Psoas muscle (tissue), 8 donors: Measurements from ENCODE around the gene AURKB. TPM values are rescaled to one million over a fixed set of nuclear protein-coding genes. Genes with fewer than 3 reads are reported as not detected.
A peak's percentile ranks its signal among the peaks of the same experiment; 100 is the strongest.

ENCODE experiments used
- ATAC-seq, 4 donors: fragments of 200-7000 bp; cut with Tn5 transposase; one replicate each; pipeline ENCODE4 v1.9.1; 2020; ENCODE audit warnings: moderate library complexity in 3 of 4, mild to moderate bottlenecking in 2 of 4
- DNase-seq, 2 donors: peaks; one replicate each; pipeline ENCODE4 v3.0.0-alpha.2; 2020
- H3K27ac ChIP-seq: fragments of 200-600 bp; one replicate; pipeline ENCODE4 v1.8.0; 2022
- H3K27me3 ChIP-seq, 3 donors: fragments of 200-600 bp in 1 of 3; one replicate each; pipeline versions ENCODE4 v1.6.1 to v1.8.0; 2013 to 2022; ENCODE audit warnings: low read length in 2 of 3, mild to moderate bottlenecking in 2 of 3, moderate library complexity in 1 of 3; ENCODE audit not compliant: insufficient read depth in 3 of 3
- H3K36me3 ChIP-seq, 2 donors: fragments of 200-600 bp in 1 of 2; one replicate each; pipeline versions ENCODE4 v1.6.1 to v1.8.0; 2013 to 2022; ENCODE audit warnings: low read depth in 1 of 2, mild to moderate bottlenecking in 1 of 2, moderate library complexity in 1 of 2; ENCODE audit not compliant: insufficient read depth in 1 of 2
- H3K4me1 ChIP-seq: fragments of 200-600 bp; one replicate; pipeline ENCODE4 v1.8.0; 2022
- H3K4me3 ChIP-seq: fragments of 200-600 bp; one replicate; pipeline ENCODE4 v1.8.0; 2022; ENCODE audit warnings: mild to moderate bottlenecking
- H3K9me3 ChIP-seq: fragments of 200-600 bp; one replicate; pipeline ENCODE4 v1.8.0; 2022
- WGBS, 3 donors: extraction: QIAGEN DNeasy Blood & Tissue Kit; methylation state at CpG; one replicate each; pipeline versions ENCODE4 v1.1.6 to v1.1.7; 2013; 5-methylcytosine and 5-hydroxymethylcytosine counted together
- intact Hi-C, 2 donors: fragments of 100-400 bp; cut with DNase I; formaldehyde crosslinking; loops; one replicate each; pipeline versions ENCODE4 v1.11.0 to v1.14.2; 2022
- polyA plus RNA-seq, 3 donors: library from polyadenylated mRNA; stranded (reverse); fragments of 200-250 nt; gene quantifications; one replicate each; pipeline ENCODE4 v1.2.3, GENCODE V29; 2013
- total RNA-seq, 4 donors: library from RNA; stranded (reverse); fragmentation: NEBNext Ultra II Directional in 2 of 4; extraction: Animal tissue kit (Norgen Biotek cat#: 25700) in 2 of 4; gene quantifications; one replicate each; pipeline versions ENCODE4 v1.2.1 to v1.2.4, GENCODE V29; 2021 to 2023
- TF ChIP-seq, protein P1 (sequence below): fragments of 200-600 bp; IDR thresholded peaks from one replicate; pipeline ENCODE4 v1.8.0; 2022; ENCODE audit warnings: antibody characterized with exemption
- donor health status: healthy with polysubstance abuse.
- donor health status: DM: no; HTN: no; CAD: no; lungs with moderate emphysema.
- donor health status: Bipolar disorder and iron deficiency.
- donor health status: healthy.
- donor health status: DM: yes; HTN: yes; CAD: no.
- donor health status: DM: no; HTN: no; CAD: no.
- donor health status: DM: no; HTN: no; CAD: no.
- donor health status: DM: yes; HTN: yes; CAD: no.

Gene AURKB
- total and polyA plus RNA-seq, 7 donors, result 0.39 to 1.1 TPM; not detected in 5

DNA sequence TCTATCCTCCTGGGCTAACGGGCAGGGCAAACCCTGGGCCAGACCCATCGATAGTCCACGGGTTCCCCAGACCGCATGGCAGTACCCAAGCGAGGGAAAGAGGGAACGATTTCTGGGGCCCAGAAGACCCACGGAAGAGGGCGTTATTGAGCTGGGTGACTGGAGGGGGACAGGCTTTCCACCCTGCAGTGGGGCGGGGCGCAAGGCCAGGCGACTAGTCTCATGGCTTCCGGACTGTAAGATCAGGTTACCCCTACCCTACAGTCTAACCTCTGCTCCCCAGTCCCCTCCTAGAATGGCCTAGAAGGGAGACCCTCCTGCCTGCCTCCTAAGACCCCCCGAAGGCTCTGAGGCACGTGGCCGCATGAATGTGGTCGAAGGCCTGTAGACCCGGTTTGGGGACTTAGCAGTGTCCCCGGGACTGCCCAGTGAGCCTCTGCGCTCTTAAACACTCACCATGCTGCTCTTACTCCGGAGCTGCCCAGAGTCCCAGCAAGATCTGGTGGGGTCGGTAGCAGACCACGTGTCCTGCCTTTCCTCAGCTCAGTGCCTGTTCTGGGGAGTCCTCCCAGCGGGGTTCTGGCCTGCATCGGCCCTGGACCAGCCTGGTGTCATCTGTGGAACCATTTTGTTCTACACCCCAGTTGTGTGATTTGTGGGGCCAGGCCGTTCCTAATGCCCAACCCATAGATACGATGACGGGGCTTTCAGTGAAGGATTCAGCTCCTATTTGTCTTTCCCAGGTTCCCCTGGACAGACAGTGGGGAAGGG lies 13.2 kb upstream of the AURKB start:
- ATAC-seq, result peak; percentile 26 to 38 (median 29)

DNA sequence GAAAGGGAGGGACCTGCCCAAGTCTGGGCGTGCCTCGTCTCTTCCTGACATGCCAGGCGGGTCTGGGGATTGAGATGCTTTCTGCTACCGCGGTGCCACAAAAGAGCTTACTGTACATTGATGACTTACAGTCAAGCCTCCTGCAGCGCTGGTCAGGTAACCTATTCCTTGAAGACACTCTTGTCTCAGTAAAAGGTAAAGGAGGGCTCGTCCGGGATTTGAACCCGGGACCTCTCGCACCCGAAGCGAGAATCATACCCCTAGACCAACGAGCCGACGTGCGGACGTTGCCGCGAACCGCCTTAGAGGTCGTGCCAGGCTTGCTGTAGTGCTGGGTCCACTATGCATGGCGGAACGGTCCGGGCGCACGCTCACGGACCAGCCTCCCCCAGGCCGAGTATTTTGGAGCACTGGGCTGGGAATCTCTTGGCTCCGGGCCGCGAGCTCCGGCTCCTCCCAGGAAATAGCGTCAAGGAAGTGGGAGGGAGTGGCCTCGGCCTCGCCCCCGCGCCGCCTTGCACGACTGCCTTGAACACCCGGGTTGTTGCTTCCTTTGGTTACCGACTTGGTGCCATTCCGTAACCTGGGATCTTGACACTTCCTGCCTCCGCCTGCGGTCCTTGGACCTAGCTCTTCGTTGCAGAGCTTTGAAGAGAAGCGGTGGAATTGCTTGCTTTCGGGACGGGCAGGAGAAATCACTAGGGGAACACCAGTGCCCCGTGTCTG lies 12.4 kb upstream of the AURKB start:
- H3K27me3 ChIP-seq, result no peaks in the 10 kb centered on the region
- DNase-seq, result peak; percentile 95 to 97
- H3K9me3 ChIP-seq, result no peaks in the 10 kb centered on the region
- TF ChIP-seq, protein P1, sequence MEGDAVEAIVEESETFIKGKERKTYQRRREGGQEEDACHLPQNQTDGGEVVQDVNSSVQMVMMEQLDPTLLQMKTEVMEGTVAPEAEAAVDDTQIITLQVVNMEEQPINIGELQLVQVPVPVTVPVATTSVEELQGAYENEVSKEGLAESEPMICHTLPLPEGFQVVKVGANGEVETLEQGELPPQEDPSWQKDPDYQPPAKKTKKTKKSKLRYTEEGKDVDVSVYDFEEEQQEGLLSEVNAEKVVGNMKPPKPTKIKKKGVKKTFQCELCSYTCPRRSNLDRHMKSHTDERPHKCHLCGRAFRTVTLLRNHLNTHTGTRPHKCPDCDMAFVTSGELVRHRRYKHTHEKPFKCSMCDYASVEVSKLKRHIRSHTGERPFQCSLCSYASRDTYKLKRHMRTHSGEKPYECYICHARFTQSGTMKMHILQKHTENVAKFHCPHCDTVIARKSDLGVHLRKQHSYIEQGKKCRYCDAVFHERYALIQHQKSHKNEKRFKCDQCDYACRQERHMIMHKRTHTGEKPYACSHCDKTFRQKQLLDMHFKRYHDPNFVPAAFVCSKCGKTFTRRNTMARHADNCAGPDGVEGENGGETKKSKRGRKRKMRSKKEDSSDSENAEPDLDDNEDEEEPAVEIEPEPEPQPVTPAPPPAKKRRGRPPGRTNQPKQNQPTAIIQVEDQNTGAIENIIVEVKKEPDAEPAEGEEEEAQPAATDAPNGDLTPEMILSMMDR, result no peak
- ATAC-seq, result peak; percentile 63 to 74 (median 69)
- 0 to 1% (median 0%) methylated on average over 44 to 49 of the region's 49 CpGs for WGBS, 3 donors
- peak overlapping the region; percentile 93 for H3K27ac ChIP-seq
- intact Hi-C loops, result loop anchor here in 1 of 2 donors (1.0 to 5.0 kb wide), 4 partner anchors 35 to 740 kb away; partner anchors contain the start of genes POLR2A, SLC25A35 and SLC35G6
- H3K36me3 ChIP-seq, result peaks cover 0 to 6% of the 10 kb centered on the region in 2 donors
- peak overlapping the region; percentile 88 for H3K4me3 ChIP-seq
- peaks cover 15% of the 10 kb centered on the region for H3K4me1 ChIP-seq

More for the DNA sequence above, 13.2 kb upstream of the AURKB start:
- TF ChIP-seq, protein P1, result peak; percentile 9
- Histone ChIP-seq H3K27me3 (no peaks in the 10 kb centered on the region), H3K4me1 (peaks cover 15% of the 10 kb centered on the region), H3K36me3 (peaks cover 0 to 13% of the 10 kb centered on the region in 2 donors), H3K9me3 (no peaks in the 10 kb centered on the region), H3K27ac (peak overlapping the region; percentile 93), H3K4me3 (peak overlapping the region; percentile 88)
- DNase-seq, result peak; percentile 76 to 85
- 5 to 8% (median 5%) methylated on average over 24 to 27 of the region's 27 CpGs for WGBS, 3 donors
- intact Hi-C loops, result loop anchor here in 1 of 2 donors (2.0 to 5.0 kb wide), 2 partner anchors 71 to 741 kb away; partner anchors contain the start of genes POLR2A, SLC25A35 and SLC35G6

DNA sequence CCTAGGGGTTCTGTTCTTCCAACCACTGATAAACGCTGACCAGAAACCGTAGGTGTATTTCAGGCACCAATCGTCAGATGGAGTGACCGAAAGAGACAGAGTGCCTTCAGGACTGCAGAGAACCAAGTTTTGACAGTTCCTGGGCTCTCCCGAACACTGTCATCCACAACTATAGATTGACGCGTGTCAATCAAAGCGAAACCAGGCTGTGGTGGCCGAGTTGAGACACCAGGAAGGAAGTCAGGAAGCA lies 11.9 kb upstream of the AURKB start:
- H3K27me3 ChIP-seq, result no peaks in the 10 kb centered on the region
- H3K27ac ChIP-seq, result peak overlapping the region; percentile 93
- DNase-seq (no peak), ATAC-seq (peak; percentile 24 to 48 (median 34))
- H3K9me3 ChIP-seq, result no peaks in the 10 kb centered on the region
- peak overlapping the region; percentile 88 for H3K4me3 ChIP-seq
- 1 to 2% (median 1%) methylated on average over 9 of the region's 9 CpGs for WGBS, 3 donors
- peaks cover 0 to 1% of the 10 kb centered on the region in 2 donors for H3K36me3 ChIP-seq
- peaks cover 12% of the 10 kb centered on the region for H3K4me1 ChIP-seq
- intact Hi-C loops, result loop anchor here in 1 of 2 donors (1.0 to 5.0 kb wide), 4 partner anchors 35 to 740 kb away; partner anchors contain the start of genes POLR2A, SLC25A35 and SLC35G6
- TF ChIP-seq, protein P1, result no peak

DNA sequence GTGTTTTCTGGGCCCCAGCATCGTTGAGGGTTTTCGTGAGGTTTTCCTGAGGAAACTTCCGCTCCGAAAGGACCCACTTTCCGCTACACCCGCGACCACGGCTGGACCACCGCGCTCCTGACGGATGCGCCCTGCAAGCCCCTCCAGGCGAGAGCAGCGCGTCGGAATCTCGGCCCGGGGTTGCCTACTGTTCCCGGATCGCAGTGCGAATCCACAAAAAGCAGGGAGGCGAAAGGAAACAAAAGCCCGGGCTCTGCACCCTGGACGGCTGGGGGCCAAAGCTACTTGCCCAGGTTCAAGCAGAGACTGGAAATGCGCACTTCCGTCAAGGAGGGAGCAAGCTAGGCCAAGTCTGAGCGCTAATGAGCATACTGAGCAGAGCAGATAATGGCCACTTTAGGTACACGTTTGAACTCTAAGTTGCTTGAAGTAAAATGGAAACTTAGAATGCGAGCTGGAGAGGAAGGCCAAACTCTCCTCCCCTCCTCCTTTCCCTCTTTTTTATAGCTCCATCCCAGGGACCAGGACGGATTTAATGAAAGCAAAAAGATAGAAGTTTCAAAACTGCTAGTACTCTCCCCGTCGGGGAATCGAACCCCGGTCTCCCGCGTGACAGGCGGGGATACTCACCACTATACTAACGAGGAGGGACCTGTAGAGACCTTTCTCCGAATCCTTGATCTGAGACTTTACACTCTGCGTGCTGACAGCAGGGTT lies 11.4 kb upstream of the AURKB start:
- intact Hi-C loops, result loop anchor here (1.0 to 5.0 kb wide), 5 partner anchors 35 to 740 kb away; partner anchors contain the start of genes POLR2A (in 1 of the 2), SLC25A35 (in 1 of the 2) and SLC35G6 (in 1 of the 2)
- Histone ChIP-seq H3K4me1 (peaks cover 9% of the 10 kb centered on the region), H3K36me3 (no peaks in the 10 kb centered on the region), H3K9me3 (no peaks in the 10 kb centered on the region), H3K27me3 (no peaks in the 10 kb centered on the region), H3K4me3 (peak overlapping the region; percentile 88), H3K27ac (peak overlapping the region; percentile 93)
- peak; percentile 63 to 75 (median 66) for ATAC-seq
- peak; percentile 83 to 91 for DNase-seq
- TF ChIP-seq, protein P1, result no peak
- 0% methylated on average over 40 of the region's 40 CpGs for WGBS, 3 donors
